Fibroblast of peridontal ligament (primary cell): ENCODE measurements around the gene DDX49.
"Not testable (repeated sequence)": the region's sequence is repeated elsewhere in the genome, so short reads cannot be mapped to it uniquely, and the experiment has no call there.

ENCODE experiments used
- DNase-seq: peaks from one replicate; pipeline ENCODE4 v3.0.0-alpha.2; 2010; ENCODE audit errors: extremely low read depth

DDX49 gene

GRCh38 chr19:18940769-18941627 is 21.5 kb downstream of the DDX49 start, which contains the start of gene HOMER3:
Gene HOMER3, minus strand, starts transcription at chr19:18941217. Its CDS starts 2,235 bp downstream, at chr19:18938982.
- peak; percentile 39 for DNase-seq

GRCh38 chr19:18941628-18942354 is 22.3 kb downstream of the DDX49 start:
- DNase-seq: no peak

- no peak for DNase-seq
Observed at GRCh38 chr19:18942692-18943091, 23.2 kb downstream of the DDX49 start.

GRCh38 chr19:18943465-18943864 is 23.9 kb downstream of the DDX49 start:
- DNase-seq: no peak

GRCh38 chr19:18945297-18945696 is 25.8 kb downstream of the DDX49 start:
- no peak for DNase-seq

GRCh38 chr19:18946335-18946734 is 26.8 kb downstream of the DDX49 start:
- no peak for DNase-seq

- DNase-seq: no peak
Observed at GRCh38 chr19:18946918-18947317, 27.4 kb downstream of the DDX49 start.

- DNase-seq: no peak
Observed at GRCh38 chr19:18948075-18948975, 28.8 kb downstream of the DDX49 start.

- no peak for DNase-seq
Observed at GRCh38 chr19:18948976-18949356, 29.5 kb downstream of the DDX49 start.

GRCh38 chr19:18949858-18950257 is 30.3 kb downstream of the DDX49 start:
- no peak for DNase-seq

GRCh38 chr19:18951721-18952281 is 32.3 kb downstream of the DDX49 start:
- peak; percentile 13 for DNase-seq

GRCh38 chr19:18952364-18953003 is 33.0 kb downstream of the DDX49 start:
- DNase-seq: not testable (repeated sequence)

- DNase-seq: no peak
Observed at GRCh38 chr19:18954094-18954493, 34.6 kb downstream of the DDX49 start.

- DNase-seq: no peak
Observed at GRCh38 chr19:18955042-18955441, 35.5 kb downstream of the DDX49 start.

GRCh38 chr19:18960370-18960769 is 40.9 kb downstream of the DDX49 start:
- no peak for DNase-seq

GRCh38 chr19:18961767-18962620 is 42.5 kb downstream of the DDX49 start:
- no peak for DNase-seq

GRCh38 chr19:18964121-18964520 is 44.6 kb downstream of the DDX49 start:
- DNase-seq: no peak

GRCh38 chr19:18966307-18966706 is 46.8 kb downstream of the DDX49 start:
- no peak for DNase-seq

GRCh38 chr19:18967358-18968146 is 48.0 kb downstream of the DDX49 start:
- DNase-seq: no peak
